H9 (cell line): Measurements from ENCODE around the gene AFDN. TPM values are rescaled to one million over a fixed set of nuclear protein-coding genes. Genes with fewer than 3 reads are reported as not detected.

Experiments
- DNase-seq: peaks from one replicate; pipeline ENCODE4 v3.0.0-alpha.2; 2017
- H2AFZ ChIP-seq: one replicate; pipeline ENCODE4 v1.6.1; 2013; ENCODE audit warnings: mild to moderate bottlenecking, low read length, control low read depth, moderate library complexity
- H2AK5ac ChIP-seq: 2 replicates; pipeline ENCODE4 v1.6.1; 2013; ENCODE audit warnings: low read length, control low read depth, mixed read lengths; ENCODE audit not compliant: insufficient read length
- H2BK120ac ChIP-seq: one replicate; pipeline ENCODE4 v1.6.1; 2013; ENCODE audit warnings: low read depth, mild to moderate bottlenecking, low read length, control low read depth, inconsistent platforms; ENCODE audit not compliant: poor library complexity, severe bottlenecking
- H2BK12ac ChIP-seq: 2 replicates; pipeline ENCODE4 v1.6.1; 2013; ENCODE audit warnings: low read length, control low read depth, mixed read lengths, low read depth; ENCODE audit not compliant: insufficient read length
- H2BK15ac ChIP-seq: 2 replicates; pipeline ENCODE4 v1.6.1; 2013; ENCODE audit warnings: low read depth, low read length, control low read depth
- H2BK20ac ChIP-seq: one replicate; pipeline ENCODE4 v1.6.1; 2013; ENCODE audit warnings: low read depth, mild to moderate bottlenecking, low read length, control low read depth, inconsistent platforms; ENCODE audit not compliant: poor library complexity, severe bottlenecking
- H2BK5ac ChIP-seq: 2 replicates; pipeline ENCODE4 v1.6.1; 2013; ENCODE audit warnings: low read length, control low read depth, mixed read lengths; ENCODE audit not compliant: insufficient read length
- H3K14ac ChIP-seq: 2 replicates; pipeline ENCODE4 v1.6.1; 2013; ENCODE audit warnings: low read length, control low read depth; ENCODE audit not compliant: insufficient read depth
- H3K18ac ChIP-seq: 2 replicates; pipeline ENCODE4 v1.6.1; 2013; ENCODE audit warnings: low read depth, mild to moderate bottlenecking, mixed read lengths, low read length, control low read depth; ENCODE audit not compliant: insufficient read length
- H3K23ac ChIP-seq: 2 replicates; pipeline ENCODE4 v1.6.1; 2013; ENCODE audit warnings: low read length, control low read depth, mixed read lengths, low read depth; ENCODE audit not compliant: insufficient read length
- H3K23me2 ChIP-seq: 2 replicates; pipeline ENCODE4 v1.6.1; 2013; ENCODE audit warnings: low read depth, mild to moderate bottlenecking, mixed read lengths, low read length, control low read depth; ENCODE audit not compliant: insufficient read length, poor library complexity, severe bottlenecking
- H3K27ac ChIP-seq: 2 replicates; pipeline ENCODE4 v1.5.1; 2013; ENCODE audit warnings: low read length, control low read depth, mixed read lengths, low read depth; ENCODE audit not compliant: insufficient read length
- H3K27me3 ChIP-seq: 2 replicates; pipeline ENCODE4 v1.6.1; 2013; ENCODE audit warnings: low read length, control low read depth, inconsistent platforms; ENCODE audit not compliant: insufficient read depth
- H3K4ac ChIP-seq: 2 replicates; pipeline ENCODE4 v1.6.1; 2013; ENCODE audit warnings: low read depth, mild to moderate bottlenecking, control low read depth, inconsistent platforms, low read length, moderate library complexity
- H3K4me1 ChIP-seq: 2 replicates; pipeline ENCODE4 v1.6.1; 2013; ENCODE audit warnings: low read length, control low read depth, inconsistent platforms; ENCODE audit not compliant: insufficient read depth
- H3K4me2 ChIP-seq: 2 replicates; pipeline ENCODE4 v1.6.1; 2013; ENCODE audit warnings: low read length, control low read depth, mixed read lengths; ENCODE audit not compliant: insufficient read length, insufficient read depth
- H3K56ac ChIP-seq: 2 replicates; pipeline ENCODE4 v1.6.1; 2013; ENCODE audit warnings: low read depth, mild to moderate bottlenecking, mixed read lengths, low read length, control low read depth; ENCODE audit not compliant: insufficient read length
- H3K79me1 ChIP-seq: 2 replicates; pipeline ENCODE4 v1.6.1; 2013; ENCODE audit warnings: low read depth, mild to moderate bottlenecking, moderate library complexity, low read length, control low read depth, inconsistent platforms; ENCODE audit not compliant: insufficient read depth, poor library complexity, severe bottlenecking
- H3K79me2 ChIP-seq: 2 replicates; pipeline ENCODE4 v1.6.1; 2013; ENCODE audit warnings: low read length, control low read depth, inconsistent platforms; ENCODE audit not compliant: insufficient read depth
- H3K9ac ChIP-seq: 2 replicates; pipeline ENCODE4 v1.6.1; 2013; ENCODE audit warnings: low read length, control low read depth, mixed read lengths; ENCODE audit not compliant: insufficient read length; ENCODE audit errors: extremely low read depth
- H3K9me3 ChIP-seq: one replicate; pipeline ENCODE4 v1.6.1; 2013; ENCODE audit warnings: low read depth, low read length, inconsistent platforms; ENCODE audit not compliant: control insufficient read depth
- H3T11ph ChIP-seq: one replicate; pipeline ENCODE4 v1.6.1; 2013; ENCODE audit warnings: mild to moderate bottlenecking, low read length, control low read depth, inconsistent platforms
- H4K20me1 ChIP-seq: one replicate; pipeline ENCODE4 v1.6.1; 2013; ENCODE audit not compliant: control insufficient read depth, insufficient read length, insufficient read depth
- H4K5ac ChIP-seq: 2 replicates; pipeline ENCODE4 v1.6.1; 2013; ENCODE audit warnings: low read depth, mild to moderate bottlenecking, mixed read lengths, low read length, control low read depth; ENCODE audit not compliant: insufficient read length
- H4K8ac ChIP-seq: replicated peaks from 2 replicates; pipeline ENCODE4 v1.6.1; 2013; ENCODE audit warnings: low read length, control low read depth, mixed read lengths, low read depth; ENCODE audit not compliant: insufficient read length
- H4K91ac ChIP-seq: 2 replicates; pipeline ENCODE4 v1.6.1; 2013; ENCODE audit warnings: low read depth, mild to moderate bottlenecking, moderate library complexity, mixed read lengths, low read length, control low read depth; ENCODE audit not compliant: insufficient read length
- H3K27ac Mint-ChIP-seq, 3 experiments: 2 replicates in 2 of 3; 3 replicates in 1 of 3; pipeline ENCODE4 v1.8.0; 2020 to 2021; ENCODE audit warnings: mixed read lengths in 3 of 3, mild to moderate bottlenecking in 1 of 3, moderate library complexity in 1 of 3
- H3K27me3 Mint-ChIP-seq: 2 replicates; pipeline ENCODE4 v1.8.0; 2021; ENCODE audit warnings: low read depth, mild to moderate bottlenecking, moderate library complexity, mixed read lengths
- H3K36me3 Mint-ChIP-seq, 3 experiments: 2 replicates in 2 of 3; 3 replicates in 1 of 3; pipeline ENCODE4 v1.8.0; 2020 to 2021; ENCODE audit warnings: low read depth in 3 of 3, mixed read lengths in 3 of 3; ENCODE audit not compliant: insufficient read depth in 1 of 3
- H3K4me1 Mint-ChIP-seq, 2 experiments: 2 replicates each; pipeline ENCODE4 v1.8.0; 2020; ENCODE audit warnings: mixed read lengths in 2 of 2
- H3K4me3 Mint-ChIP-seq, 2 experiments: 2 replicates in 1 of 2; 3 replicates in 1 of 2; pipeline ENCODE4 v1.8.0; 2020 to 2021; ENCODE audit warnings: mild to moderate bottlenecking in 2 of 2, mixed read lengths in 2 of 2, moderate library complexity in 1 of 2
- H3K9me3 Mint-ChIP-seq, 2 experiments: 2 replicates in 1 of 2; 3 replicates in 1 of 2; pipeline ENCODE4 v1.8.0; 2020; ENCODE audit warnings: mild to moderate bottlenecking in 2 of 2, mixed read lengths in 2 of 2, moderate library complexity in 1 of 2
- CTCF ChIP-seq: fragments of 200-600 bp; sonication (generic); conservative IDR thresholded peaks from 3 replicates; pipeline ENCODE4 v1.8.0; 2021; ENCODE audit warnings: antibody characterized with exemption, mild to moderate bottlenecking
- WGBS: extraction: QIAGEN DNeasy Blood & Tissue Kit; methylation state at CpG from one replicate; pipeline ENCODE4 v1.1.7; 2013; ENCODE audit warnings: missing lambda C conversion rate, low lambda C conversion rate, mixed read lengths; ENCODE audit not compliant: insufficient read length; ENCODE audit errors: extremely low coverage; 5-methylcytosine and 5-hydroxymethylcytosine counted together
- total RNA-seq: library from RNA; stranded (reverse); gene quantifications from 2 replicates; pipeline ENCODE4 v1.2.1, GENCODE V29; 2021

AFDN gene
- total RNA-seq, 1 experiment from 2014 or later = 157 TPM

GRCh38 chr6:167798453-167798852 lies 28.3 kb upstream of the AFDN start:
- Histone ChIP-seq H3K79me2 (no peaks in the 10 kb centered on the region), H2BK15ac (no peak overlapping the region), H4K20me1 (no peaks in the 10 kb centered on the region), H3K9me3 (no peaks in the 10 kb centered on the region), H3K18ac (no peak overlapping the region), H3K4me1 (no peaks in the 10 kb centered on the region), H3K23me2 (no peaks in the 10 kb centered on the region), H2BK12ac (no peak overlapping the region), H2BK5ac (no peak overlapping the region), H2BK20ac (no peak overlapping the region), H3K56ac (no peak overlapping the region), H3K14ac (no peak overlapping the region), H3K27me3 (no peaks in the 10 kb centered on the region), H3K27ac (no peak overlapping the region), H4K8ac (no peak overlapping the region), H3K9ac (no peak overlapping the region), H3K4me2 (no peak overlapping the region), H3K4ac (no peak overlapping the region), H4K5ac (no peak overlapping the region), H3K23ac (no peak overlapping the region), H4K91ac (no peak overlapping the region), H2AK5ac (no peak overlapping the region), H3T11ph (no peak overlapping the region), H3K79me1 (no peaks in the 10 kb centered on the region), H2AFZ (no peak overlapping the region), H2BK120ac (no peak overlapping the region)
- no peak for DNase-seq
- TF ChIP-seq CTCF = no peak
- no peaks in the 10 kb centered on the region for H3K36me3 Mint-ChIP-seq
- no peak overlapping the region for H3K27ac Mint-ChIP-seq
- H3K4me1 Mint-ChIP-seq = peaks cover 22 to 25% of the 10 kb centered on the region in 2 experiments
- no CpG with 5 or more reads among the region's 12 CpGs for WGBS
- H3K4me3 Mint-ChIP-seq = no peak overlapping the region
- no peaks in the 10 kb centered on the region; the same call in none of the 2 replicates for H3K27me3 Mint-ChIP-seq
- no peaks in the 10 kb centered on the region; a peak in 1 of 5 replicates for H3K9me3 Mint-ChIP-seq
